Lung (tissue), 12 donors: ENCODE data around the gene NOTCH4. TPM values are rescaled to one million over a fixed set of nuclear protein-coding genes. Genes with fewer than 3 reads are reported as not detected.
"Not testable (repeated sequence)": the region's sequence is repeated elsewhere in the genome, so short reads cannot be mapped to it uniquely, and the experiment has no call there.

Experiments
- ATAC-seq: fragments of 200-7000 bp; cut with Tn5 transposase; one replicate; pipeline ENCODE4 v1.9.1; 2020; ENCODE audit warnings: moderate number of reproducible peaks; ENCODE audit not compliant: insufficient read depth, low FRiP score
- DNase-seq, 3 donors: peaks; one replicate each; pipeline ENCODE4 v3.0.0-alpha.2; 2013 to 2017
- H3K27ac ChIP-seq, 2 donors: one replicate each; pipeline ENCODE4 v1.5.1; 2013; ENCODE audit warnings: mild to moderate bottlenecking in 2 of 2, moderate library complexity in 2 of 2, control low read depth in 1 of 2, inconsistent platforms in 1 of 2, low read depth in 1 of 2, low read length in 1 of 2
- H3K27me3 ChIP-seq, 3 donors: one replicate each; pipeline ENCODE4 v1.5.1; 2013; ENCODE audit warnings: low read length in 2 of 3; ENCODE audit not compliant: control insufficient read depth in 3 of 3, insufficient read depth in 3 of 3
- H3K36me3 ChIP-seq, 4 donors: one replicate each; pipeline ENCODE4 v1.5.1; 2013; ENCODE audit warnings: low read length in 4 of 4, mild to moderate bottlenecking in 1 of 4, moderate library complexity in 1 of 4; ENCODE audit not compliant: control insufficient read depth in 4 of 4, insufficient read depth in 4 of 4
- H3K4me1 ChIP-seq, 5 donors: one replicate each; pipeline ENCODE4 v1.5.1; 2013; ENCODE audit warnings: low read length in 5 of 5, mild to moderate bottlenecking in 2 of 5, moderate library complexity in 1 of 5; ENCODE audit not compliant: control insufficient read depth in 5 of 5, insufficient read depth in 5 of 5
- H3K4me3 ChIP-seq: one replicate; pipeline ENCODE4 v1.5.1; 2013; ENCODE audit warnings: mild to moderate bottlenecking, control low read depth, moderate library complexity
- H3K9ac ChIP-seq, 2 donors: one replicate each; pipeline ENCODE4 v1.5.1; 2013; ENCODE audit warnings: low read length in 2 of 2, control low read depth in 1 of 2; ENCODE audit not compliant: insufficient read depth in 1 of 2
- H3K9me3 ChIP-seq, 4 donors: one replicate each; pipeline ENCODE4 v1.5.1; 2013; ENCODE audit warnings: low read length in 3 of 4, mild to moderate bottlenecking in 1 of 4, moderate library complexity in 1 of 4; ENCODE audit not compliant: control insufficient read depth in 4 of 4, insufficient read depth in 3 of 4
- CTCF ChIP-seq: IDR thresholded peaks from 2 replicates; pipeline ENCODE4 v1.5.1; 2012; ENCODE audit warnings: mild to moderate bottlenecking; ENCODE audit errors: control extremely low read depth, extremely low read depth
- WGBS, 2 donors: extraction: QIAGEN DNeasy Blood & Tissue Kit; methylation state at CpG; one replicate each; pipeline ENCODE4 v1.1.7; 2013; 5-methylcytosine and 5-hydroxymethylcytosine counted together
- polyA plus RNA-seq, 2 donors: library from polyadenylated mRNA; stranded (reverse); fragments of 200-250 nt; gene quantifications; one replicate each; pipeline ENCODE4 v1.2.1, GENCODE V29; 2013
- total RNA-seq, 2 donors: library from RNA; depleted of rRNA in 1 of 2; stranded (reverse); fragments of >200 nt in 1 of 2; gene quantifications; one replicate each; pipeline ENCODE4 v1.2.1, GENCODE V29; 2014 to 2021
- donor health status: control.
- donor health status: control.
- donor health status: Bipolar disorder and iron deficiency.
- donor health status: healthy.
- donor health status: DM: yes; HTN: yes; CAD: no.

Gene NOTCH4
- total and polyA plus RNA-seq, 4 donors = 38.8 to 54.6 (median 43.2) TPM

- Histone ChIP-seq H3K4me3 (peak overlapping the region; percentile 60), H3K27me3 (no peaks in the 10 kb centered on the region), H3K36me3 (peaks cover 0 to 15% (median 13%) of the 10 kb centered on the region in 4 donors), H3K9me3 (no peaks in the 10 kb centered on the region), H3K9ac (peak overlapping the region; percentile 73 to 85), H3K4me1 (peaks cover 0 to 62% (median 19%) of the 10 kb centered on the region in 5 donors), H3K27ac (peak overlapping the region; percentile 69 to 97)
- no peak for TF ChIP-seq CTCF
- 24 to 38% methylated on average over 11 to 13 of the region's 13 CpGs for WGBS, 2 donors
- ATAC-seq = no peak
- DNase-seq = peak in 2 of 3 donors; percentile 52 to 60
These were observed 35.3 kb downstream of the NOTCH4 start for GRCh38 chr6:32188381-32189068.

GRCh38 chr6:32187725-32188380 lies 36.0 kb downstream of the NOTCH4 start:
- H3K9me3 ChIP-seq, DNase-seq, ATAC-seq, H3K27me3 ChIP-seq, H3K4me3 ChIP-seq, H3K9ac ChIP-seq: not testable (repeated sequence)
- Histone ChIP-seq H3K27ac (peak overlapping the region in 1 of 2 donors; percentile 69), H3K36me3 (peaks cover 0 to 22% (median 15%) of the 10 kb centered on the region in 4 donors), H3K4me1 (peaks cover 0 to 60% (median 19%) of the 10 kb centered on the region in 5 donors)
- 76 to 92% methylated on average over 15 to 18 of the region's 18 CpGs for WGBS, 2 donors

GRCh38 chr6:32187009-32187709 lies 36.7 kb downstream of the NOTCH4 start:
- TF ChIP-seq CTCF = no peak
- DNase-seq (no peak), ATAC-seq (no peak)
- Histone ChIP-seq H3K27me3 (no peaks in the 10 kb centered on the region), H3K4me3 (no peak overlapping the region), H3K9me3 (no peaks in the 10 kb centered on the region), H3K36me3 (peaks cover 0 to 25% (median 16%) of the 10 kb centered on the region in 4 donors), H3K4me1 (peaks cover 0 to 55% (median 17%) of the 10 kb centered on the region in 5 donors), H3K9ac (no peak overlapping the region), H3K27ac (peak overlapping the region; percentile 57 to 63)
- WGBS, 2 donors = 38 to 48% methylated on average over 12 of the region's 12 CpGs

GRCh38 chr6:32186151-32186840 lies 37.6 kb downstream of the NOTCH4 start:
- 69 to 73% methylated on average over 10 of the region's 10 CpGs for WGBS, 2 donors

GRCh38 chr6:32185681-32186131 lies 38.2 kb downstream of the NOTCH4 start:
- not testable (repeated sequence) for H3K9me3 ChIP-seq, H3K4me3 ChIP-seq, H3K27me3 ChIP-seq, H3K9ac ChIP-seq
- 21 to 50% methylated on average over 11 of the region's 11 CpGs for WGBS, 2 donors
- peaks cover 0 to 42% (median 18%) of the 10 kb centered on the region in 5 donors for H3K4me1 ChIP-seq
- peak; percentile 83 to 89 (median 86) for DNase-seq
- peak overlapping the region; percentile 76 to 80 for H3K27ac ChIP-seq
- H3K36me3 ChIP-seq = peaks cover 0 to 27% (median 24%) of the 10 kb centered on the region in 4 donors
- ATAC-seq = peak; percentile 46

More at GRCh38 chr6:32186151-32186840, 37.6 kb downstream of the NOTCH4 start:
- Histone ChIP-seq H3K27ac (peak overlapping the region; percentile 76 to 80), H3K36me3 (peaks cover 0 to 27% (median 20%) of the 10 kb centered on the region in 4 donors), H3K4me1 (peaks cover 0 to 48% (median 18%) of the 10 kb centered on the region in 5 donors)
- H3K4me3 ChIP-seq, ATAC-seq, H3K9ac ChIP-seq, DNase-seq, H3K27me3 ChIP-seq, H3K9me3 ChIP-seq: not testable (repeated sequence)
